Raji (cell line): ENCODE results near the gene HOXB8.

Experiments
- POLR2A ChIP-seq: IDR thresholded peaks from 2 replicates; pipeline ENCODE4 v1.6.1; 2011; ENCODE audit warnings: low read depth, low read length, control low read depth; ENCODE audit not compliant: insufficient read depth

HOXB8 gene

DNA sequence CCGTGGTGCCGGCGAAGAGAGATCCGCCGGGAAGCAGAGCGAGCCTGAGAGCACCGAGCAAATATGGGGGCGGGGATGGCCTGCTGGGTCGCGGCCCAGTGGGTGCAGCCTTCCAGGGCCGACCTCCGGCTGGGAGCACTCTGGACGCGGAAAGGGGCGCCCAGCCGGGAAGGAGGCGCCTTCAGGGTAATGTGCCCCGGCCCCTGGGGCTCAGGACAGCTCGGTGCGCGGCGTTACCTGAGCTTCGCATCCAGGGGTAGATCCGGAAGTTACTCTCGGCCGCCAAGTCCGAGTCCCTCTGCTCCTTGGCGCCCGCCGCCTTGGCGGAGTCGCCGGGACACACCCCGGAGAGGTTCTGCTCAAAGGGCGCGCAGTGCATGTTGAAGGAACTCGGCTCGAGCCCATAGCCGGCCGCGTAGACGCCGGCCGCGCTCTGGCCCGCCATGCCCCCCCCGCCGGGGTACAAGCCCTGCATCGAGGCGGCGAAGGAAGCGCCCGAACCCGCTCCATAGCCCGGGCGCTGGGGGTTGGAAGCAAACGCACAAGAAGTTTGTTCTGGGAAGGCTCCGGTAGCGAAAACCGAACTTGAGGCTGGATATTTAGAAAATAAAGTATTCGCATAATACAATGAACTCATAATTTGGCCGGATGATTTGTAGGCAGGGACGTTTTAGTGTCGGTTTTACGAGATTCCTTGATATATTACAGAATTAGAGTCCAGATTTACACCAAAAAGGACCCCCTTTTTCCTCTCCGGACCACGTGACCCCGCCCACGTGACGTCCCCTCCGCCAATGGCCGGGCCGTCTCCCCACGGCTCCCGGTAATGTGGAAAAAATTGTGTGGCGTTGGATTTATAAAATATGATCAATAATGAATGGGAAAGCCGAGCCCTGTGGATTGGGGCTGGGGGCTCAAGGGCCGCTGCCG, 4.5 kb downstream of the HOXB8 start, which contains the start of gene HOXB7:
HOXB7 (minus strand) TSS at position 736 of the 930 bp plus-strand sequence; CDS start at position 637, 99 bp downstream.
- TF ChIP-seq POLR2A: peak; percentile 33; the same call in 1 of the 2 replicates

DNA sequence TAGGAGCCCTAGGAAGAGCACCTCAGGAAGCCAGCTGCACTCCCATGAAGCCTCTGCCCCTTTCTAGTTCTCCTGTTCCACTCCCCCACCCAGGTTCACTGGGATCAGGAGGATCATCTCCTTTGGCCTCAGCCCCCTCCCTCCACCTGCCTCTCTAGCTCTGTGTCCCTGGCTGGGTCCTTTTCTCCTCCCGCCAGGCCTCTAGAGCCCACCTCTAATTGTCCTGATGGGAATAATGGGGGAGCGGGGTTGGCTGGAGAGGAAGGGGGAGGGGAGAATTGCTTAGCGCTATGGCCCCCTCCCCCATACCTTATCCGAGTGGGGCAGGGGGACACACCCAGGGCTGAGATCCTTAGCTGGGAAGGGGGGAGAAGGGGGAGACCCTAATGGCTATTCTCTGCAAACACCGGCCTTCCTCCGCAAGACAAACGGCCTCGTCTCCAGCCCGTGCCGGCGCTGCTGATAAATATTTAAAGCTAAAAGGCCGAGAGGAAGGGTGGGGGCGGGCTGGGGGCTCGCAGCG, 5.3 kb downstream of the HOXB8 start:
- no peak for TF ChIP-seq POLR2A

DNA sequence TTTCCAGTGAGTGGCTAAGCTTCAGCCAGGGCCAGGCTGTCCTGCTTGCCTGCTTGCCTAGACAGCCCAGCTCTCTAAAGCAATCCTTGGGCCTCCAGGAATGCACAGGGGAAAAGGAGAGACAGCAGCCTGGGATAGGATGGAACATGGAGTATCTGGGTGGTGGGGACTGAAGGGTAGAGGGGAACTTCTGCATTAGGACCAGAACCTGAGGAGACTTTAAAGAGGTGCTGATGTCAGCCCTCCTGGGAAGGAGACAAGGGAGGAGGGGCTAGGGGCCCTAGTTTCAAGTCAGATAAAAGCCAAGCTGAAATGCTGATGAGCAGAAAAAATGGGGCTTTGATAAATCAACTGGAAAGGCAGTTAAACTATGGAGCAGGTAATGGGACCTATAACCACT, 6.1 kb downstream of the HOXB8 start:
- TF ChIP-seq POLR2A: no peak

DNA sequence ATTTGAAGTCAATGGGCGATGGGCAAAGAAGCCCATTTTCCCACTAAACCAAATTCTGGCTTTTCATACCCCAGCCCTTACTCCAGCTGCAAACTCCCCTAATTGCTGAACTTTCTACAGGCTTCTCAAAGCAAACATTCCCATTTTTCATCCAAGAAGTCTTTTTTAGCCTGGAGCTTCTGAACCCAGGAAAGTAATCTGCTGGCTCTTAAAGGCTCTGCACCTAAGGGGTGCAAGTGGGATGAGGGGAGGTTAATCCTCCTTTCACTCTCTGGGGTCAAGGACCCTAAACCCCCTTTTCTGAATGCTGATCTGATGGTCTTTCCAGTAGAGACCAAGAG, 6.6 kb downstream of the HOXB8 start:
- TF ChIP-seq POLR2A: no peak

DNA sequence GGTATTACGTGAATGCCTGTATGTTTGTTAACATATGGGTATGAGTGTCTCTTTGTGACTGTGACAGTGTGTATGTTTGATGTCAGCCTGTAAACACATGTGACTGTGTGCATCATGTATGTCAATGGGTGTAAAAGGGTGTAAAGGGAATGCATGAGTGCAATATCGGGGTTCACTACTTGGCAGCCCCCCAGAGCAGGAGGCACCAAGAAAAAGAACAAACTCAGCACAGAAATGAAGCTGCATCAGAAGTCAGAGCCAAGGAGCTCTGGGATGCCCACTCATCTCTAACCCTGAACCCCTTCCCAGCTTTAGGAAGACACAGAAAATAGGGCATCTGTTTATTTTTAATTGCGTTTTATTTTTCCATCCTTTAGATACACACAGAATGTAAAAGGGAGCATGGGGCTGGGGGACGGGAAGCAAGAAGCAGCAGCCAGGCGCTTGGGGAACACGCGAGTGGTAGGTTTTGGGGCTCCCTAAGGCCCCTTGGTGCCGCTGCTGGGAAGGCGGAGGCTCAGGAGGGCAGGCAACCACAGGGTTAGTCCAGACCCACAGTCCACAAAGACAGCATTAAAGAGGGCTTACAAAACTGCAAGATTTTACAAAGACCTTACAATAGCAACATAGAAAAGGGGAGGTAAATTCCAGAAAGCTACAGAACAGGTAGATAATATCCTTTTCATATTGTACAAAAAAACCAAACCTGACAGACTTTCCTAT, 8.0 kb downstream of the HOXB8 start:
- no peak for TF ChIP-seq POLR2A

DNA sequence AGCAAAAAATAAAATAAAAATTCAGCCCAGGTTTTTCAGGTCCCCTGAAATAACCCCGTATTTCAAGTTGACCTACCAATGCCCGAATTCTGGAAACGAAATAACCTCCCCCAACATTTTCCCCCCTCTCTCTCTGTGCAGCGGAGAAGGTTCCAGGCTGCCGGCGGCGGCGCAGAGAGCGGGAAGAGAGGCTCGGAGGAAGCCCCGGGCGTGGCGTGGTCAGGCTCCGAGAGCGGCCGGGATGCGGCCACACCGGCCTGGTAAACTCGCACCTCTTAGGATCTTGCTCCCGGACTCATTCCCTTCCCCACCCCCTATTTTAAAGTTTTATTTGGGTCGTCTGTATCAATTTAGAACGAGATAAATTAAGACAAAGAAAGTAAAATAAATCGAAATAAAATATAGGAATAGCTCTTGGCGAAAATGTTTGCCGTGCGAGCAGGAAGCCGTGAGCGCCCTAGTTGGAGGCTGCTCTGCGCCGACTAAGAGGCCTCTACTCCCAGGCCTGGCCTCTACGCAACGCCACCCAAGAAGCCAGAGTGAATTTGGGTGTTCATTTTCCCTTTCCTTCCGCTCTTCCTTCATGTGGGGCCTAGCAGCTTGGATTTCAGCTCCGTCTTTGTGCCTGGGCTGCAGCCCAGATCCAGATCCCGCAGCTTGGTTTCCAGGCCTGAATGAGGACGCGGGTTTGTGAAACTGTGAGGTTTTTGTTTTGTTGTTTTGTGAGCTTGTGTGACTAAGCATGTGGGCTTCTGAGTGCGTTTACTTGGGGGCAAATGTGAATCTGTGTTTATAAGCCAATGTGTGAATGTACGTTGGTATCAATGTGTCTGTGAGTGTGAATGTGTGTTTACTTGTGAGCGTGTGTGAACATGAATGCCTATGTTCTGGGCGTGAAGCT, 8.9 kb downstream of the HOXB8 start:
- TF ChIP-seq POLR2A: no peak

DNA sequence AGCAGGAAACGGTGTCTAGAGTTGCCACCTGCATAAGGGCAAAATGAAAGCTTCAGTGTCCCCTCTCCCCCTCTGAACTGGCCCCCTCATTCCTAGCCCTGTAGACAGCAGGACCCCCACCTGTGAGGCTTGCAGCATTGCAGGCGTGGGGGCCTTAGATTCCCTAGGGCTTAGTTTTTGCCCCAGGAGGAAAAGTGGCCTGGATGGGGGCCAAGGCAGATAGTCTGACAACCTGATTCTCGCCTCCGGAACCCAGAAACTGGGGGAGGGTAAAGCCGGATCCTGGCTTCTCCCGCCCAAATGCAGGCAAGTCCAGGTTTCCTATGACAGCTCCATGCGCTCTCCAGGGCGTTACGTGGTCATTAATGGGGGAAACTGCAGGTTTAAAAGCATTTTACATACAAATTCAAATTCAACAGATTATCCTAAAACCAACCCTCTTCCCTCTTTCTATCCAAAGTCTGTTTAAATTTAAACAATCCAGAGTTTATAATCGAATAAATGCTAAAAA, 9.6 kb downstream of the HOXB8 start:
- no peak for TF ChIP-seq POLR2A

DNA sequence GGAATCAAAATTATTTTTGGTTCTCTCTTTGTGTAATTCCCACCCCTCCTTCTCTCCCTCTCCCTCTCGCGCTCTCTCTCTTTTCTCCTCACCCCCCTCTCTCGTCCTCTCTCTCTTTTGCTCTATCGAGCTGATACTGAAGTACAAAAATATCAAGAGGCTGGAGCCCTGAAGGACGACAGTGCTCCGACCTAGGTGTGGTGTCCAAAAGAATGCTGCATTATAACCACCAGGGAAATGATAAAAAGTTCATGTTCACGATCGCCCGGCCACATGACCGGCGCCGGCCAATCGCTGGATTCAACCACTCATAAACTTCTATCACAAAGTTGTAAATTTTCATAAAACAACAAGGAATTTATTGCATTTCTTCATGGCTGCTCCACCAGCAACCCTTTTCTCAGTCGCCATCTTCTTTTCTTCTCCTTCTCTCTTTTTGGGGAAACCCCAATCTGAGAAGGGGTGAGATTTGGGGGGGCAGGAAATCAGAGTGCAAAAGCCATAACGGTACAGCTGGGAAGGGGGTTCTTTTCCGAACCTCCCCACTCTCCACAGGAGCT, 10.2 kb downstream of the HOXB8 start, which contains the start of gene HOXB6:
HOXB6 (minus strand) TSS at position 217 of the 560 bp plus-strand sequence. CDS start 6,836 bp downstream, outside the sequence.
- TF ChIP-seq POLR2A: no peak

DNA sequence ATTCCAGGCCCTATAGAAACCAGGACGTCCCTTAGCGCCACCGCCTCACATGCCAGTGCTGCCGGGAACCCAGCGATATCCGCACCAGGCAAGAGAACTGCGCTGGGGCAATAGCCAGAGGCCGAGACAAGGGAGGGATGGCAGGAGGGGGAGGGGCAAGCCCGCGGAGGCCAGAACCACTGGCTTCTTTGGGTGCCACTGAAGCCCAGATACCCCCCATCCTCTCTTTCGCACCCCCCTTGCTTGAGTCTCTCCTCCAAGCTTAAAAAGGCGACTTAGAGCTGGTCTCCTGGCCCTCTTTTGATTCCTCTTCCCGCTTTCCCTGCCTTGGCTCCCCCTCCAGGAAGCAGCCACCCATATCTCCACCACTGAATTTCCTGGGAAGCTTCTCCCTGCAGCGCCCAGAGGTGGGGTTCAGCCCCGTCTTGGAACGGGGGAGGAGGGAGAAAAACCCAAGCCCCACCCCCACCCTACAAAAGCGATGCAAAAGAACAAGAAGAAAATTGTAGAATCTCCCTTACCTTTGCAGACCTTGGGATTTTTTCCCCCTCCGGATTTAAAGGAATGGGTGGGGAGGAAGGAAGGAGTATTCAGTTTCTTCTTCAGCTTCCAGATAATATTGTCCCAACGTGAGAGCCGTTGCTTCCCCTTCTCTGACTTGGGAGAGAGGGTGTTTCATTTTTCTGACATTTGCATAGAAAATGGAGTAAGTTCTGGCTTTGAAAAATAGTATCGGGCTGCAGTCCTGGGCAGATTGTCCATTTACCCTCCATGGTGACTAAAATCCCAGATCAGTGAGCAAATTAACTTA, 10.9 kb downstream of the HOXB8 start:
- TF ChIP-seq POLR2A: no peak

DNA sequence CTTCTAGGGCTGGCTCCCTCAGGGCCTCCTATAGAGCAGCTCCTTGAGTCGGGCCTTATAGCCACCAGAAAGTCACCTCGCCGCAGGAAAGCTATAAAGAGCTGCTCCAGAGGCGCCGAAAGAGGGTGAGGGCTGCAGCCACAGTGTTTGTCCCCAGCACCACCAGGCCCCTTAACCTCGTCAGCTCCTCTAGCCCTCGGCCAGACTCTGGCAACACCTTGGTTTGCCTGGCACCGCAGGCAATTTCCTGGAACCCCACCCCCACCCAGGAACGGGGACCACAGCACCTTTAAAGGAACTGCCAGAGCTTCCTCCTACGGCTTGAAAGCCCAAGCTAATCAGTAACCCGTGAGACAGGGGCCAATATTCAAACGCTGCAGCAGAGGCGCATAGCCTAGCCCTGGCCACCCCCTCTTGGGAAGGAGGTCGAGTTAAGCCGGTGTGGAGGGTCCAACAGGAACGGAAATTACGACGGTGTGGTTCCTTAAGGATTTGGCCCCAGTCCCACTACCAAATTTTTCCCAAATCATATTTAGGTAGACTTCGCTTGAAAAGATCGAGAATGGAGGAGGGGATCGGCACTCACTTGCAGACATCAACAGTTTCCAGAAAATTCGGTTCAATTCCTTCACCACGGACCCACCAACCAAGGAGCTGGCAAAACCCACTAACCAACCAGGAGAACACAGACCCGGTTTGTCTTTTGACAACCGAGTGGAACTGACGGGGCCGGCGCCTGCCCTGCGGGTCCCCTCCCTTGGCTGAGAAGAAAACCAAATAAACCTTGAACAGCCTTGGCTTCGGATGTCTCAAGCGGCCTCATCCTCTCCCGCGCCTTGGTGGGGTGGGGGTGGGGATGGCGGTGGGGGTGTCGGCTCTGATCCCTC, 13.3 kb downstream of the HOXB8 start:
- no peak for TF ChIP-seq POLR2A

DNA sequence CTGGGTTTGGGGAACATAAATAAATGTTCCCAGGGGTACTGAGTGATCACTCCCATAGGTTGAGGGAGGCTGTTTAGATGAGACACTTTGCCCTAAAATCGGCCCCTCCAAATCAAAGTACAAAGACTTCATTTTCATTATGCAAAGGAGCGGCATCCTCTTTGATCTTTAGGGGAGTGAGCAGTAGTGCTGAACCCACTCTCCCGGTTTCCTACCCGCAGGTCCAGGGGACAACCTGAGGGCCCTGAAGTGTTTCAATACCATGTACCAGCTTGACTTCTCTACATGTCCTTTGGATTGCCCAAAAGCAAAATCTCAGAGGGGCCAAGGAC, 13.9 kb downstream of the HOXB8 start:
- TF ChIP-seq POLR2A: no peak

DNA sequence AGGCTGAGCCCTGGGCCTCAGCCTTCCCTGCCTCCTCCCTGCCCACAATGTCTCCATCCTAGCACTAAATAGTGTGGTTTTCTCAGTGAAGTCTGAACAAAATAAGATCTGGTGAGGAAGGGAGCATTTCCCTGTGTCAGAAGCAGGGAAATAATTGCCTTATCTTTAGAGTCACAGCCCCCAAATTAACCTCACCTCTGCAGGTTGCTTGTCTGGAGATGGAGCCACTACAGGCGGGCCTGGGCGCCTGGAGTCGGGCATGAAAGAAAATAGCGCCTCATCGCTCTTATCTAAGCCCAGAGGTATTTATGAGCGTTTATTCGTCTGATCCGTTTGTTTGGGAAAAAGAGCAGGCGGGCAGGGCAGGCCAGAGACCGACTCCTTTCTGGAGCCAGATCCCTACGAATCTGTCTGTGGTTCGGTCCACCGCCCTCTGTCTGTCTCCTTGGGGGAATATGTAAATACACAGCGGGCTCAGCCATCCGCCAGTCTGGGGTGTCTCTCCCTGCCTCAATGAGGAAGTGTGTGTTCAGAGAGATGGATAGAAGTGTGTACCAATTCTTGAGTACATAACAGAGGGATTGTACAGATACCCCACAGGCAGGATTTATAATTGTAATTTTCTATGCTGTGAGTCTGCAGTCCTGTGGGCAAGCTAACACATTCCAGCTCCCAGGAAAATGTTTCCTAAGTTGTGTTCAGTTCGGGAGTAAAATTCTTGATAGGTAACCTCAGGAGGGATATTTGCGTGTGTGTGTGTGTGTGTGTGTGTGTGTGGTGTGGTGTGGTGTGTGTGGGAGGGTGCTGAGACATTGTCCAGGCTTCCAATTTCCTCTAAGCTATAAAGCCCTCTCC, 14.6 kb downstream of the HOXB8 start:
- TF ChIP-seq POLR2A: no peak

DNA sequence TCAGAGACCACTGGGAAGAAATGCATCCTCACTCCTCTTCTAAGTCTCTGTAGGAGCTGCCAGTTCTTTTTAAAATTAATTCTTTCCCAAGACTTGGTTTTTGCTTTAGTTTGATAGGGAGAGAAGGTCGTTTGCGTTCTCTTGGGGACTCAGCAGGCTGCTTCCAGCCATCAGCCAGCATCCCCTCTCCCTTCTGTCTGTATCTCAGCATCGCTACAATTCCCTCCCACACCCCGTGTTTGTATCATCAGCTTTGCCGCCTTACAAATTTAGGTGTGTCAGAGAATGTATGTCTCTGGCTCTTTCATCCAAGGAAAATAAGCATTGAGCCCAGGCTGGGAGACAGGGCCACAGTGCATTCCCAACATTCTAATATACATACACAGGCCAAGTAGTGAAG, 15.7 kb downstream of the HOXB8 start:
- TF ChIP-seq POLR2A: no peak
